Ascending aorta (tissue), 2 donors: ENCODE data around the gene ZBTB49. TPM values are rescaled to one million over a fixed set of nuclear protein-coding genes. Genes with fewer than 3 reads are reported as not detected.

Source experiments
- DNase-seq, 2 donors: peaks; one replicate each; pipeline ENCODE4 v3.0.0-alpha.2; 2019; ENCODE audit warnings: low spot score in 2 of 2
- H3K27ac ChIP-seq, 2 donors: fragments of 200-600 bp; sonication (generic); one replicate each; pipeline ENCODE4 v1.5.1; 2016 to 2017; ENCODE audit warnings: mild to moderate bottlenecking in 1 of 2
- H3K27me3 ChIP-seq: fragments of 200-600 bp; sonication (generic); one replicate; pipeline ENCODE4 v1.5.1; 2017
- H3K36me3 ChIP-seq, 2 donors: fragments of 200-600 bp; sonication (generic); one replicate each; pipeline ENCODE4 v1.5.1; 2016
- H3K4me1 ChIP-seq, 2 donors: fragments of 200-600 bp; sonication (generic); one replicate each; pipeline ENCODE4 v1.5.1; 2016 to 2017; ENCODE audit warnings: mild to moderate bottlenecking in 1 of 2
- H3K4me3 ChIP-seq, 2 donors: fragments of 200-600 bp; sonication (generic); one replicate each; pipeline ENCODE4 v1.5.1; 2016 to 2017; ENCODE audit warnings: mild to moderate bottlenecking in 1 of 2
- H3K9me3 ChIP-seq, 2 donors: fragments of 200-600 bp; sonication (generic); one replicate each; pipeline ENCODE4 v1.5.1; 2016
- CTCF ChIP-seq, 3 experiments: fragments of 200-600 bp in 2 of 3; fragments of 450-650 bp in 1 of 3; sonication (generic) in 2 of 3; IDR thresholded peaks; one replicate each; pipeline ENCODE4 v1.5.1; 2016 to 2019; ENCODE audit warnings: antibody characterized with exemption in 3 of 3, mild to moderate bottlenecking in 1 of 3, moderate library complexity in 1 of 3
- intact Hi-C: fragments of 100-400 bp; cut with DNase I; formaldehyde crosslinking; loops from one replicate; pipeline ENCODE4 v1.15.1; 2023
- total RNA-seq: library from RNA; depleted of rRNA; stranded (reverse); fragments of >200 nt; gene quantifications from one replicate; pipeline ENCODE4 v1.1.0, GENCODE V29; 2016

ZBTB49 gene
- total RNA-seq, 1 donor from 2014 or later, result not detected

- intact Hi-C loops, result no loop called here
- DNase-seq, result peak in 1 of 2 donors; percentile 21
- H3K27me3 ChIP-seq, result no peaks in the 10 kb centered on the region
These were observed 36.1 kb downstream of the ZBTB49 start for GRCh38 chr4:4326166-4326565.

GRCh38 chr4:4327652-4328121, 37.6 kb downstream of the ZBTB49 start:
- Histone ChIP-seq H3K27ac (no peak overlapping the region), H3K27me3 (no peaks in the 10 kb centered on the region), H3K4me1 (no peaks in the 10 kb centered on the region), H3K9me3 (no peaks in the 10 kb centered on the region), H3K4me3 (no peak overlapping the region), H3K36me3 (peaks cover 0 to 1% of the 10 kb centered on the region in 2 donors)
- no peak for TF ChIP-seq CTCF (IDR thresholded peaks at IDR 0.05)
- DNase-seq, result peak in 1 of 2 donors; percentile 50
- intact Hi-C loops, result no loop called here

More at GRCh38 chr4:4326166-4326565, 36.1 kb downstream of the ZBTB49 start:
- no peak overlapping the region for H3K4me3 ChIP-seq
- peaks cover 5 to 16% of the 10 kb centered on the region in 2 donors for H3K36me3 ChIP-seq
- H3K27ac ChIP-seq, result no peak overlapping the region
- H3K9me3 ChIP-seq, result no peaks in the 10 kb centered on the region
- TF ChIP-seq CTCF (IDR thresholded peaks at IDR 0.05), result no peak
- no peaks in the 10 kb centered on the region for H3K4me1 ChIP-seq

GRCh38 chr4:4328206-4328605, 38.2 kb downstream of the ZBTB49 start:
- H3K36me3 ChIP-seq, result no peaks in the 10 kb centered on the region
- H3K27me3 ChIP-seq, result no peaks in the 10 kb centered on the region
- no peak overlapping the region for H3K4me3 ChIP-seq
- H3K27ac ChIP-seq, result no peak overlapping the region
- no peak for TF ChIP-seq CTCF (IDR thresholded peaks at IDR 0.05)
- no peak for DNase-seq
- H3K4me1 ChIP-seq, result no peaks in the 10 kb centered on the region
- H3K9me3 ChIP-seq, result no peaks in the 10 kb centered on the region
- intact Hi-C loops, result no loop called here

GRCh38 chr4:4328840-4329239, 38.8 kb downstream of the ZBTB49 start:
- peak in 1 of 2 donors; percentile 49 for DNase-seq
- Histone ChIP-seq H3K36me3 (no peaks in the 10 kb centered on the region), H3K27ac (no peak overlapping the region), H3K4me3 (no peak overlapping the region), H3K27me3 (no peaks in the 10 kb centered on the region), H3K9me3 (no peaks in the 10 kb centered on the region), H3K4me1 (no peaks in the 10 kb centered on the region)
- no peak for TF ChIP-seq CTCF (IDR thresholded peaks at IDR 0.05)
- intact Hi-C loops, result no loop called here

GRCh38 chr4:4329496-4329895, 39.4 kb downstream of the ZBTB49 start:
- intact Hi-C loops, result no loop called here
- Histone ChIP-seq H3K4me1 (no peaks in the 10 kb centered on the region), H3K27ac (no peak overlapping the region), H3K4me3 (no peak overlapping the region), H3K9me3 (no peaks in the 10 kb centered on the region), H3K36me3 (no peaks in the 10 kb centered on the region), H3K27me3 (no peaks in the 10 kb centered on the region)
- peak in 1 of 2 donors; percentile 34 for DNase-seq
- TF ChIP-seq CTCF (IDR thresholded peaks at IDR 0.05), result no peak

GRCh38 chr4:4330794-4331193, 40.7 kb downstream of the ZBTB49 start:
- no peak for DNase-seq
- intact Hi-C loops, result loop anchor here (10.0 kb wide), 1 partner anchor 76 kb away; no protein-coding TSS in a partner anchor
- Histone ChIP-seq H3K36me3 (no peaks in the 10 kb centered on the region), H3K4me1 (no peaks in the 10 kb centered on the region), H3K27me3 (no peaks in the 10 kb centered on the region), H3K4me3 (no peak overlapping the region), H3K9me3 (no peaks in the 10 kb centered on the region), H3K27ac (no peak overlapping the region)
- TF ChIP-seq CTCF (IDR thresholded peaks at IDR 0.05), result no peak
